ENCODE data around the gene LAMB1. TPM values are rescaled to one million over a fixed set of nuclear protein-coding genes. Genes with fewer than 3 reads are reported as not detected.

LAMB1 gene
- total RNA-seq, 1 experiment from 2014 or later: 169 TPM

GRCh38 chr7:108037741-108038140 is 34.8 kb upstream of the LAMB1 start:
- ChIA-PET CTCF (interaction anchor here (0.6 kb wide), 1 partner anchor 107 kb away, joined by 4 read pairs; no protein-coding TSS in a partner anchor), POLR2A (ENCODE audit: low non-redundant PET) (no interaction called here)
- DNase-seq (ENCODE audit: low spot score): no peak
- Histone ChIP-seq H3K27ac (ENCODE audit: low read depth, low read length, poor library complexity, severe bottlenecking) (no peak overlapping the region), H3K9me3 (ENCODE audit: low read depth, low read length, poor library complexity, severe bottlenecking) (no peaks in the 10 kb centered on the region), H3K36me3 (ENCODE audit: insufficient read depth, low read length, poor library complexity, severe bottlenecking) (no peaks in the 10 kb centered on the region), H3K4me3 (ENCODE audit: low read depth, low read length, poor library complexity, severe bottlenecking) (no peak overlapping the region), H3K4me1 (ENCODE audit: insufficient read depth, low read length, poor library complexity, severe bottlenecking) (no peaks in the 10 kb centered on the region), H3K27me3 (replicated peaks; ENCODE audit: insufficient read depth, low read depth, low read length, poor library complexity) (no peaks in the 10 kb centered on the region)
- TF ChIP-seq EZH2 (IDR thresholded peaks at IDR 0.05; ENCODE audit: borderline replicate concordance, low read depth, low read length, poor library complexity, severe bottlenecking) (no peak), CTCF (conservative IDR thresholded peaks at IDR 0.05; ENCODE audit: low read depth, low read length) (no peak)
- intact Hi-C loops (cut with micrococcal nuclease; ENCODE audit: unreplicated experiment): no loop called here
- no TSS peak for BruUV-seq (replicated peaks)

- intact Hi-C loops (cut with micrococcal nuclease; ENCODE audit: unreplicated experiment): no loop called here
- H3K4me3 ChIP-seq (ENCODE audit: low read depth, low read length, poor library complexity, severe bottlenecking): no peak overlapping the region
Measured at GRCh38 chr7:108037140-108037539, 34.2 kb upstream of the LAMB1 start.

GRCh38 chr7:108034586-108034985 is 31.6 kb upstream of the LAMB1 start:
- Histone ChIP-seq H3K27ac (ENCODE audit: low read depth, low read length, poor library complexity, severe bottlenecking) (no peak overlapping the region), H3K36me3 (ENCODE audit: insufficient read depth, low read length, poor library complexity, severe bottlenecking) (no peaks in the 10 kb centered on the region), H3K4me3 (ENCODE audit: low read depth, low read length, poor library complexity, severe bottlenecking) (no peak overlapping the region), H3K27me3 (replicated peaks; ENCODE audit: insufficient read depth, low read depth, low read length, poor library complexity) (no peaks in the 10 kb centered on the region), H3K9me3 (ENCODE audit: low read depth, low read length, poor library complexity, severe bottlenecking) (no peaks in the 10 kb centered on the region), H3K4me1 (ENCODE audit: insufficient read depth, low read length, poor library complexity, severe bottlenecking) (no peaks in the 10 kb centered on the region)
- DNase-seq (ENCODE audit: low spot score): no peak
- intact Hi-C loops (cut with micrococcal nuclease; ENCODE audit: unreplicated experiment): no loop called here
- POLR2A ChIA-PET (ENCODE audit: low non-redundant PET): no interaction called here
- CTCF ChIA-PET: no interaction called here
- no TSS peak for BruUV-seq (replicated peaks)
- no peak for TF ChIP-seq CTCF (conservative IDR thresholded peaks at IDR 0.05; ENCODE audit: low read depth, low read length)
- TF ChIP-seq EZH2 (IDR thresholded peaks at IDR 0.05; ENCODE audit: borderline replicate concordance, low read depth, low read length, poor library complexity, severe bottlenecking): no peak

More at GRCh38 chr7:108037140-108037539, 34.2 kb upstream of the LAMB1 start:
- TF ChIP-seq EZH2 (IDR thresholded peaks at IDR 0.05; ENCODE audit: borderline replicate concordance, low read depth, low read length, poor library complexity, severe bottlenecking) (no peak), CTCF (conservative IDR thresholded peaks at IDR 0.05; ENCODE audit: low read depth, low read length) (no peak)
- ChIA-PET POLR2A (ENCODE audit: low non-redundant PET) (no interaction called here), CTCF (interaction anchor here (0.6 kb wide), 1 partner anchor 108 kb away, joined by 4 read pairs; no protein-coding TSS in a partner anchor)
- no peak for DNase-seq (ENCODE audit: low spot score)
- Histone ChIP-seq H3K9me3 (ENCODE audit: low read depth, low read length, poor library complexity, severe bottlenecking) (no peaks in the 10 kb centered on the region), H3K27me3 (replicated peaks; ENCODE audit: insufficient read depth, low read depth, low read length, poor library complexity) (no peaks in the 10 kb centered on the region), H3K27ac (ENCODE audit: low read depth, low read length, poor library complexity, severe bottlenecking) (no peak overlapping the region), H3K36me3 (ENCODE audit: insufficient read depth, low read length, poor library complexity, severe bottlenecking) (no peaks in the 10 kb centered on the region), H3K4me1 (ENCODE audit: insufficient read depth, low read length, poor library complexity, severe bottlenecking) (no peaks in the 10 kb centered on the region)
- no TSS peak for BruUV-seq (replicated peaks)
